ENCODE data around the gene ABL1. TPM values are rescaled to one million over a fixed set of nuclear protein-coding genes. Genes with fewer than 3 reads are reported as not detected.

Gene ABL1
- total RNA-seq, 4 donors from 2014 or later: 60.3 to 97.0 (median 79.8) TPM

GRCh38 chr9:130896233-130897014, 61.4 kb downstream of the ABL1 start, which contains the start of gene QRFP:
TSS of gene QRFP (minus strand) at chr9:130896812. CDS start at chr9:130893838, 2,974 bp downstream.
- TF ChIP-seq, protein P1, sequence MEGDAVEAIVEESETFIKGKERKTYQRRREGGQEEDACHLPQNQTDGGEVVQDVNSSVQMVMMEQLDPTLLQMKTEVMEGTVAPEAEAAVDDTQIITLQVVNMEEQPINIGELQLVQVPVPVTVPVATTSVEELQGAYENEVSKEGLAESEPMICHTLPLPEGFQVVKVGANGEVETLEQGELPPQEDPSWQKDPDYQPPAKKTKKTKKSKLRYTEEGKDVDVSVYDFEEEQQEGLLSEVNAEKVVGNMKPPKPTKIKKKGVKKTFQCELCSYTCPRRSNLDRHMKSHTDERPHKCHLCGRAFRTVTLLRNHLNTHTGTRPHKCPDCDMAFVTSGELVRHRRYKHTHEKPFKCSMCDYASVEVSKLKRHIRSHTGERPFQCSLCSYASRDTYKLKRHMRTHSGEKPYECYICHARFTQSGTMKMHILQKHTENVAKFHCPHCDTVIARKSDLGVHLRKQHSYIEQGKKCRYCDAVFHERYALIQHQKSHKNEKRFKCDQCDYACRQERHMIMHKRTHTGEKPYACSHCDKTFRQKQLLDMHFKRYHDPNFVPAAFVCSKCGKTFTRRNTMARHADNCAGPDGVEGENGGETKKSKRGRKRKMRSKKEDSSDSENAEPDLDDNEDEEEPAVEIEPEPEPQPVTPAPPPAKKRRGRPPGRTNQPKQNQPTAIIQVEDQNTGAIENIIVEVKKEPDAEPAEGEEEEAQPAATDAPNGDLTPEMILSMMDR (IDR thresholded peaks at IDR 0.05): no peak
- no peak for TF ChIP-seq POLR2A (IDR thresholded peaks at IDR 0.05)
- intact Hi-C loops (cut with DNase I): no loop called here
- peaks cover 0 to 8% of the 10 kb centered on the region in 2 donors for H3K4me1 ChIP-seq
- no peaks in the 10 kb centered on the region for H3K27me3 ChIP-seq
- DNase-seq: no peak
- no peak within 1 kb of the TSS for H3K4me3 ChIP-seq (replicated peaks in 1 of 3)
- peaks cover 8 to 14% of the 10 kb centered on the region in 2 donors for H3K36me3 ChIP-seq
- H3K27ac ChIP-seq: no peak within 1 kb of the TSS
- H3K9me3 ChIP-seq: no peaks in the 10 kb centered on the region
- WGBS, 2 donors: 59 to 64% methylated on average over 17 to 20 of the region's 27 CpGs

DNA sequence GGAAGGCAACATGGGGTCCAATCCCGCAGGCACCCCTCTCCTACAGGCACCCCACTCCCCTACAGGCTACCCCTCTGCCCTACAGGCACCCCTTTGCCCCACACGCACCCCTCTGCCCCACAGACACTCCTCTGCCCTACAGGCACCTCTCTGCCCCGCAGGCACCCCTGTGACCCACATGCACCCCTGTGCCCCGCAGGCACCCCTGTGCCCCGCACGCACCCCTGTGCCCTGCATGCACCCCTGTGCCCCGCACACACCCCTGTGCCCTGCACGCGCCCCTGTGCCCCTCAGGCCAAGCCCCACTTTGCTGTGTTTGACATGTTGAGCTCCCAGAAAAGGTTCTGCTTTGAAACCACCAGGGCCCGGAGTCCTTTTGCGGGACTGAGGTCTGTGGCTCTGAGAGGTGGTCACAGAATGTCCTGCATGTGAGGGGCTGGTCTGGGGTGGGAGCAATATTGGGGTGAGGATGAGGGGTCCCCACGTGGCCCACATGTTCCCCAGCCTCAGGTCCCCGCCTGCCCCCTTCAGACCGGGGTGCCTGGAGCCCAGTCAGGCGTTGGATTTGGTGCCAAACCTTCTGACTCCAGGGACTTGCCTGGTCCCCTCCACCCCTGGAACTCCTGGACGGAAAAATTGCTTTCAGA, 62.2 kb downstream of the ABL1 start:
- intact Hi-C loops (cut with DNase I): no loop called here
- WGBS, 2 donors: 68 to 80% methylated on average over 10 to 16 of the region's 16 CpGs

GRCh38 chr9:130897848-130898551, 62.9 kb downstream of the ABL1 start:
- peak; percentile 14 to 28 for DNase-seq
- TF ChIP-seq, protein P1 (IDR thresholded peaks at IDR 0.05): no peak
- TF ChIP-seq POLR2A (IDR thresholded peaks at IDR 0.05): no peak
- intact Hi-C loops (cut with DNase I): no loop called here
- peaks cover 0 to 8% of the 10 kb centered on the region in 2 donors for H3K4me1 ChIP-seq
- H3K36me3 ChIP-seq: peaks cover 0 to 9% of the 10 kb centered on the region in 2 donors
- no peaks in the 10 kb centered on the region for H3K27me3 ChIP-seq
- no peak overlapping the region for H3K4me3 ChIP-seq (replicated peaks in 1 of 3)
- H3K9me3 ChIP-seq: no peaks in the 10 kb centered on the region
- 70 to 90% methylated on average over 10 to 14 of the region's 29 CpGs for WGBS, 2 donors
- no peak overlapping the region for H3K27ac ChIP-seq

More for the DNA sequence above, 62.2 kb downstream of the ABL1 start:
- Histone ChIP-seq H3K4me3 (replicated peaks in 1 of 3) (no peak overlapping the region), H3K27ac (no peak overlapping the region), H3K36me3 (peaks cover 6 to 14% of the 10 kb centered on the region in 2 donors), H3K27me3 (no peaks in the 10 kb centered on the region), H3K4me1 (peaks cover 0 to 8% of the 10 kb centered on the region in 2 donors), H3K9me3 (no peaks in the 10 kb centered on the region)
- TF ChIP-seq, protein P1 (IDR thresholded peaks at IDR 0.05): no peak
- no peak for TF ChIP-seq POLR2A (IDR thresholded peaks at IDR 0.05)
- no peak for DNase-seq

DNA sequence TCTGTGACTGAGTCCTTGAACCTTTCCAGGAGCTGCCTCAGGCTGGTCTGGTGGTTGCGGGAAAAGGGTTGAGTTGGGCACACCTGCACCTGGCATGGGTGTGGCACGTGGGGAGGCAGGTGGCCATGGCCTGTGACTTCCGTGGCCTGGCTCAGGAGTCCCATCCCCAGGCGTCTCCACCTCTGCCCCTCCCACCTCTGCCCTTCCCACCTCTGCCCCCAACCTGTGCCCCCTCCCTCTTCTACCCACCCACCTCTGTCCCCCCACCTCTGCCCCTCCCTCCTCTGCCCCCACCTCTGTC, 63.4 kb downstream of the ABL1 start:
- Histone ChIP-seq H3K36me3 (peaks cover 0 to 4% of the 10 kb centered on the region in 2 donors), H3K9me3 (no peaks in the 10 kb centered on the region), H3K4me1 (peaks cover 0 to 8% of the 10 kb centered on the region in 2 donors), H3K27me3 (no peaks in the 10 kb centered on the region), H3K27ac (no peak overlapping the region), H3K4me3 (replicated peaks in 1 of 3) (no peak overlapping the region)
- intact Hi-C loops (cut with DNase I): no loop called here
- TF ChIP-seq, protein P1 (IDR thresholded peaks at IDR 0.05): no peak
- TF ChIP-seq POLR2A (IDR thresholded peaks at IDR 0.05): no peak
- DNase-seq: no peak
- WGBS, 2 donors: 59 to 62% methylated on average over 4 of the region's 4 CpGs
